Caco-2 (cell line): ENCODE measurements around the gene MTMR12. TPM values are rescaled to one million over a fixed set of nuclear protein-coding genes. Genes with fewer than 3 reads are reported as not detected.

ENCODE experiments used
- BruUV-seq: library from RNA; stranded (reverse); fragments of 400-500 nt; replicated peaks from 2 replicates; lab custom pipeline; 2021; lab: Mats Ljungman, UMichigan
- CTCF ChIA-PET: fragments of 300-600 bp; sonication (Branson Sonifier 250); formaldehyde crosslinking; loops from one replicate; lab custom pipeline; 2022; ENCODE audit warnings: antibody characterized with exemption; lab: Charles Lee
- POLR2A ChIA-PET: fragments of 300-600 bp; sonication (Branson Sonifier 250); formaldehyde crosslinking; loops from one replicate; lab custom pipeline; 2022; ENCODE audit warnings: antibody characterized with exemption; lab: Charles Lee
- DNase-seq, 2 experiments: peaks; one replicate each; pipeline versions ENCODE4 v3.0.0 to v3.0.0-alpha.2; 2020 to 2022
- H3K27me3 ChIP-seq: replicated peaks from 2 replicates; pipeline ENCODE4 v1.6.0; 2011; ENCODE audit warnings: low read length; ENCODE audit not compliant: control insufficient read depth, insufficient read depth
- H3K36me3 ChIP-seq: 2 replicates; pipeline ENCODE4 v1.5.1; 2011; ENCODE audit warnings: low read length; ENCODE audit not compliant: control insufficient read depth, insufficient read depth
- H3K4me1 ChIP-seq: fragments of 250-450 bp; sonication (Bioruptor Pico); 2 replicates; pipeline ENCODE4 v1.5.1; 2020; ENCODE audit warnings: mild to moderate bottlenecking
- H3K4me3 ChIP-seq: 2 replicates; pipeline ENCODE4 v1.5.1; 2011; ENCODE audit warnings: low read depth, mild to moderate bottlenecking, control low read depth, low read length
- H3K9me3 ChIP-seq: fragments of 250-450 bp; sonication (Bioruptor Pico); 2 replicates; pipeline ENCODE4 v1.5.1; 2020; ENCODE audit warnings: mild to moderate bottlenecking, moderate library complexity
- H3K27ac Mint-ChIP-seq: one replicate; pipeline ENCODE4 v1.8.0; 2022; ENCODE audit warnings: mixed read lengths; ENCODE audit not compliant: unreplicated experiment
- H3K27me3 Mint-ChIP-seq: one replicate; pipeline ENCODE4 v1.8.0; 2022; ENCODE audit warnings: mixed read lengths; ENCODE audit not compliant: insufficient read depth, unreplicated experiment
- H3K36me3 Mint-ChIP-seq: one replicate; pipeline ENCODE4 v1.8.0; 2022; ENCODE audit warnings: mild to moderate bottlenecking, mixed read lengths; ENCODE audit not compliant: insufficient read depth, unreplicated experiment
- H3K4me1 Mint-ChIP-seq: one replicate; pipeline ENCODE4 v1.8.0; 2022; ENCODE audit warnings: low read depth, mixed read lengths; ENCODE audit not compliant: unreplicated experiment
- H3K4me3 Mint-ChIP-seq: one replicate; pipeline ENCODE4 v1.8.0; 2022; ENCODE audit warnings: mild to moderate bottlenecking, moderate library complexity, mixed read lengths; ENCODE audit not compliant: unreplicated experiment
- H3K9me3 Mint-ChIP-seq: one replicate; pipeline ENCODE4 v1.8.0; 2022; ENCODE audit warnings: mixed read lengths; ENCODE audit not compliant: unreplicated experiment
- CTCF ChIP-seq, 2 experiments: fragments of 200-600 bp in 1 of 2; IDR thresholded peaks; 1 replicate in 1 of 2; 2 replicates in 1 of 2; pipeline versions ENCODE4 v1.5.1 to v1.8.0; 2011 to 2022; ENCODE audit warnings: antibody characterized with exemption in 1 of 2, control low read depth in 1 of 2, inconsistent platforms in 1 of 2, low read depth in 1 of 2, low read length in 1 of 2, mild to moderate bottlenecking in 1 of 2, moderate library complexity in 1 of 2; ENCODE audit not compliant: insufficient read depth in 1 of 2, severe bottlenecking in 1 of 2, unreplicated experiment in 1 of 2
- intact Hi-C: fragments of 100-400 bp; cut with micrococcal nuclease; formaldehyde crosslinking; loops from one replicate; pipeline ENCODE4 v1.10.0; 2022; ENCODE audit not compliant: unreplicated experiment
- total RNA-seq: library from RNA; stranded (reverse); gene quantifications from 2 replicates; pipeline ENCODE4 v1.2.3, GENCODE V29; 2022

The MTMR12 gene
- total RNA-seq, 1 experiment from 2014 or later = 35.1 TPM

- Mint-ChIP-seq H3K36me3 (peaks cover 84% of the 10 kb centered on the region), H3K27ac (no peak overlapping the region), H3K27me3 (no peaks in the 10 kb centered on the region), H3K4me1 (peaks cover 6% of the 10 kb centered on the region), H3K4me3 (no peak overlapping the region), H3K9me3 (no peaks in the 10 kb centered on the region)
- no peaks in the 10 kb centered on the region for H3K27me3 ChIP-seq
- no peak overlapping the region for H3K4me3 ChIP-seq
- BruUV-seq = no TSS peak
- POLR2A ChIA-PET = no interaction called here
- TF ChIP-seq CTCF (IDR thresholded peaks at IDR 0.05; ENCODE audit: insufficient read depth in 1 of 2, low read depth in 1 of 2, low read length in 1 of 2, severe bottlenecking in 1 of 2, unreplicated experiment in 1 of 2) = no peak
- no peak for DNase-seq
- CTCF ChIA-PET = no interaction called here
- H3K9me3 ChIP-seq = no peaks in the 10 kb centered on the region
- intact Hi-C loops = no loop called here
- H3K36me3 ChIP-seq = no peaks in the 10 kb centered on the region
- H3K4me1 ChIP-seq = no peaks in the 10 kb centered on the region
Measured at GRCh38 chr5:32360906-32361305, 48.2 kb upstream of the MTMR12 start.

- Histone ChIP-seq H3K36me3 (no peaks in the 10 kb centered on the region), H3K4me1 (no peaks in the 10 kb centered on the region), H3K4me3 (no peak overlapping the region), H3K27me3 (no peaks in the 10 kb centered on the region), H3K9me3 (no peaks in the 10 kb centered on the region)
- Mint-ChIP-seq H3K36me3 (peaks cover 85% of the 10 kb centered on the region), H3K4me1 (peaks cover 6% of the 10 kb centered on the region), H3K4me3 (no peak overlapping the region), H3K27me3 (no peaks in the 10 kb centered on the region), H3K9me3 (no peaks in the 10 kb centered on the region), H3K27ac (no peak overlapping the region)
- no peak for TF ChIP-seq CTCF (IDR thresholded peaks at IDR 0.05; ENCODE audit: insufficient read depth in 1 of 2, low read depth in 1 of 2, low read length in 1 of 2, severe bottlenecking in 1 of 2, unreplicated experiment in 1 of 2)
- ChIA-PET CTCF (no interaction called here), POLR2A (no interaction called here)
- no peak for DNase-seq
- BruUV-seq = no TSS peak
- intact Hi-C loops = no loop called here
Measured at GRCh38 chr5:32358611-32359010, 45.9 kb upstream of the MTMR12 start.

GRCh38 chr5:32357658-32358057, 44.9 kb upstream of the MTMR12 start:
- no peaks in the 10 kb centered on the region for H3K9me3 Mint-ChIP-seq
- peaks cover under 1% of the 10 kb centered on the region for H3K4me1 Mint-ChIP-seq
- intact Hi-C loops = no loop called here
- H3K27ac Mint-ChIP-seq = no peak overlapping the region
- peaks cover 84% of the 10 kb centered on the region for H3K36me3 Mint-ChIP-seq
- no peaks in the 10 kb centered on the region for H3K27me3 ChIP-seq
- no peak for TF ChIP-seq CTCF (IDR thresholded peaks at IDR 0.05; ENCODE audit: insufficient read depth in 1 of 2, low read depth in 1 of 2, low read length in 1 of 2, severe bottlenecking in 1 of 2, unreplicated experiment in 1 of 2)
- ChIA-PET POLR2A (no interaction called here), CTCF (no interaction called here)
- no peak overlapping the region for H3K4me3 ChIP-seq
- H3K9me3 ChIP-seq = no peaks in the 10 kb centered on the region
- H3K4me1 ChIP-seq = no peaks in the 10 kb centered on the region
- no peaks in the 10 kb centered on the region for H3K36me3 ChIP-seq
- no peaks in the 10 kb centered on the region for H3K27me3 Mint-ChIP-seq
- BruUV-seq = no TSS peak
- no peak for DNase-seq
- H3K4me3 Mint-ChIP-seq = no peak overlapping the region
